ENCODE data around the gene CELA3A.
"Not testable (repeated sequence)": the region's sequence is repeated elsewhere in the genome, so short reads cannot be mapped to it uniquely, and the experiment has no call there.

CELA3A gene

DNA sequence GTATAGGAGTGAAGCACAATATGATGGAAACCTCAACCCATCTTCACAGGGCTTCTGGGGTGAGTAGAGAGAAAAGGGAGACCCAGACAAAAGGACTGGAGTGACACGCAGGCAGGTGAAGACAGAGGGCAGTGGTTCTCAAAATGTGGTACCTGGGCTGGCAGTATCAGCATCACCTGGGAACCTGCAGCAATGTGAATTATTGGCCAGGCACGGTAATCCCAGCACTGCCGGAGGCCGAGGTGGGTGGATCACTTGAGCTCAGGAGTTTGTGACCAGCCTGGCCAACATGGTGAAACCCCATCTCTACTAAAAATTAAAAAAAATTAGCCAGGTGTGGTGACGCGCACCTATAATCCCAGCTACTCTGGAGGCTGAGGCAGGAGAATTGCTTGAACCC, 19.3 kb upstream of the CELA3A start:
- DNase-seq: not testable (repeated sequence)

DNA sequence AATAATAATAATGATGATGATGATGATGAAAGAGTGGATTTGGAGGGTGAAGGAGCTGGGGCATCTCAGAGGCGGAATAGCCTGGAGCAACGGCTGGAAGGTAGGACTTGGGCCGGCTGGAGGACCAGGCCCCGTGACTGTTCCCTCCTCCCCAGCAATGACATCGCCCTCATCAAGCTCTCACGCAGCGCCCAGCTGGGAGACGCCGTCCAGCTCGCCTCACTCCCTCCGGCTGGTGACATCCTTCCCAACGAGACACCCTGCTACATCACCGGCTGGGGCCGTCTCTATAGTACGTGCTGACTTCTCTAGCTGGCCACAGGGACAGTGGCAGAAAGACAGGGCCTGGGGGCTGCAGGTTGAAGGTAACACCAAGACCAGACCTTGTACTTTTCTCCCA, 17.9 kb upstream of the CELA3A start:
- DNase-seq: not testable (repeated sequence)

DNA sequence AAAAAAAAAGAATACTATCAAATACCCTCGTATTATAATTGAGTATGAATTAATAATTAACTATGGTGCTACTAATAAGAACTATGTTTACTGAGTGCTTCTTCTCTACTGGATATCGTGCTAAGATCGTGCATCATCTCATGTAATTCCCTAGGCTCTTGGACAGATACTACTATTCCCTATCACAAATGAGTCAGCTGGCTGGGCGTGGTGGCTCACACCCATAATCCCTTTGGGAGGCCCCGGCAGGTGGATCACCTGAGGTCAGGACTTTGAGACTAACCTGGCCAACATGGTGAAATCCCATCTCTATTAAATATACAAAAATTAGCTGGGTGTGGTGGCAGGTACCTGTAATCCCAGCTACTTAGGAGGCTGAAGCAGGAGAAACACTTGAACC, 15.6 kb upstream of the CELA3A start:
- DNase-seq: not testable (repeated sequence)

DNA sequence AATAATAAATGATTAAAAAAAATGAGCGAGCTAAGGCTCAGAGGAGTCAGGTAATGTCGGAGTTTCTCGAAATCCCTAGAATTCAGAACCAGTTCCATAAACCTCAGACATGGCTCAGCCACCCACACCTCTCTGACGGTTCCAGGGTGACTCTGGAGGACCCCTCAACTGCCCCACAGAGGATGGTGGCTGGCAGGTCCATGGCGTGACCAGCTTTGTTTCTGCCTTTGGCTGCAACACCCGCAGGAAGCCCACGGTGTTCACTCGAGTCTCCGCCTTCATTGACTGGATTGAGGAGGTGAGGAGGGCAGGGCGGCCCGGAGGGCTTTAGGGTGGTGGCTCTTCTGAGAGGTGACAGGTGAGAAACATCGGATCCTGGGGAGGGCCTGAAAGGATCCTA, 15.1 kb upstream of the CELA3A start:
- DNase-seq: not testable (repeated sequence)

DNA sequence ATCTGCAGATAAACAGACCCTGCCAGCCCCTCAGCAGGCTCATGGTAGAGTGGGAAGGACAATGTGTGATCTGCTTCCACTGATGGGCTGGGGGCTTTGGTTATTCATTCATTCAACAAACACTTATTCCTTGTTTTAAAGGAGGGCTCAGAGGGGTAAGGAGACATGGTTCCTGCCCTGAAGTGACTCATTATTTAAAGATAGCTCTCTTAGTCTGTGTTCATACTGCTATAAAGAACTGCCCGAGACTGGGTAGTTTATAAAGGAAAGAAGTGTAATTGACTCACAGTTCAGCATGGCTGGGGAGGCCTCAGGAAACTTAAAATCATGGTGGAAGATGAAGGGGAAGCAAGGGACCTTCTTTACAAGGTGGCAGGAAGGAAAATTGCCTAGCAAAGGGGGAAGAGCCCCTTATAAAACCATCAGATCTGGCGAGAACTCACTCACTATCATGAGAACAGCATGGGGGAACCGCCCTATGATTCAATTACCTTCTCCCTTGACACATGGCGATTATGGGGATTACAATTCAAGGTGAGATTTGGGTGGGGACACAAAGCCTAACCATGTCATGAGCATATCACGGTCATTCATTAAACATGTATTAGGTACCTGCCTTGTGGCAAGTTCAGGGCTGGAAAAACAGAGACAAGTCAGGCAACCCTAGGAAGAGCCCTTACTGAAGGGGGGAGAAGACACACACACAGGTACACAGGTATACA, 11.6 kb upstream of the CELA3A start:
- not testable (repeated sequence) for DNase-seq

DNA sequence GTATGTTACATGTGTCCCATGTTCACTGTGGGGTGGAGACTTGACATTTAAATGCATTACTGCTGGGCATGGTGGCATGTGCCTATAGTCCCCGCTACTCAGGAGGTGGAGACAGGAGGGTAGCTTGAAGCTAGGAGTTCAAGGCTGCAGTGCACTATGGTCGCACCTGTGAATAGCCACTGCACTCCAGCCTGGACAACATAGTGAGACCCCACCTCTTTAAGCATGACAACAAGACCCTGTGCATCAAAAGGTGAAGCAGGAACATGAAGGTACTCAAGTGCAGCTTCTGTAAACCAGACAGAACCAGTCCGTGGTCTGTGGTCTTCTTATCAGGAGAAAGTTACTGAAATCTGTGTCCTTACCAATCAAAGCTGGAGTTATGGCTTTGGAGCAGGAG, 9.3 kb upstream of the CELA3A start:
- not testable (repeated sequence) for DNase-seq

DNA sequence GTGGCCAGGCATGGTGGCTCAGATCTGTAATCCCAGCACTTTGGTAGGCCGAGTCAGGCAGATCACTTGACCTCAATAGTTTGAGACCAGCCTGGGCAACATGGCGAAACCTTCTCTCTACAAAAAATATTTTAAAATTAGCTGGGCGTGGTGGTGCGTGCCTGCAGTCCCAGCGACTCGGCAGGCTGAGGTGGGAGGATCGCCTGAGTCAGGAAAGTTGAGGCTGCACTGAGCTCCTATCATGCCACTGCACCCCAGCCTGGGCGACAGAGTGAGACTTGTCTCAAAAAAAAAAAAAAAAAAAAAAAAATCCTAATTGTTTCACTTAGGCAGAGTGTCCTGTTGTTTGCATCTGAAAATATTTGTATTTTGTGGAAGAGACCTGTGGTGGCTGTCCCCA, 6.7 kb upstream of the CELA3A start:
- DNase-seq: not testable (repeated sequence)

DNA sequence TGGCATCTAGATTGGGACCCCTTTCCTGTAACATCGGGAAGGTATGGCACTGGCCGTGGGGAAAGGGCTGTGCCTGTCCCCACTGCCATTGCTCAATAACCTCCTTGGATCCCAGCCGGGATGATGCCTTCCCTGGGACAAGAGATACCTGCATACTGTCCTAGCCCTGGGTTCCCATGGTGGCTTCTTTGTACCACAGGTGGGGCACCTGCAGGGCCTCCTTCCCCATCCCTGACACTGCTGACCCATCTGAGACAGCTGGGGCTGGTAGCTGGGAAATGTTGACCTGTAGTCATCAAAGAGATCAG, 4.8 kb upstream of the CELA3A start:
- not testable (repeated sequence) for DNase-seq

DNA sequence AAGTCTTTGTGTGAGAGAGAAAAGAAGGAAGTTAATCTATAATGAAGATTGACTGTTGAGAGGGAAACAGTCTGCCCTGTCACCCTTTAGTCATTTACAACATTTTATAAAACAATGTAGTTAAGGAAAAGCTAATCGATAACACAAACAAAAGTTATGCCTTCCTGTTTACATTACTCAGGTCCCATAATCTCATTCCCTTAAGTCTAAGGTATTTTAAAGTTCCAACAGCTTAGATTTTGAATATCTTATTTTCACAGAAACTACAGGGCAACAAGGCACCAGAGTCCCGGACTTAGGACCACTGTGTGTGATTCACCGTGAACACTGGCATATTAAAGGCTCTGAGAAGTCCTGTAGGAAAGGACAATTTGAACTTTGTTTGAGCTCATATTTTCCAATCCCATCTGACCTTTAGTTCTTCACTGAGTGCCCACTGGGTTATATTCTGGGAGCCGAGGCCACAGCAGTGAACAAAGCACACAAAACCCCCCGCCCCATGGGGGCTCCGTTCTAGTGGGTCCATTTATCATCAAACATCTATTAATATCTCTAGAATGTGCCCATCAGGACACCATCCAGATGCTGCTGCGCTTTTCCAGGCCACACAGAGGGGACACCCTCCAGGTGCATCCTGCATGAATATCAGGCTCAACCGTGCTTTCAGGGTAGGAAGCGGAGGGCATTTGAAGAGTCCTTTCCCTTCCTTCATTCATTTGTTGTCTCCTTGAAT, 3.4 kb upstream of the CELA3A start:
- DNase-seq: not testable (repeated sequence)

DNA sequence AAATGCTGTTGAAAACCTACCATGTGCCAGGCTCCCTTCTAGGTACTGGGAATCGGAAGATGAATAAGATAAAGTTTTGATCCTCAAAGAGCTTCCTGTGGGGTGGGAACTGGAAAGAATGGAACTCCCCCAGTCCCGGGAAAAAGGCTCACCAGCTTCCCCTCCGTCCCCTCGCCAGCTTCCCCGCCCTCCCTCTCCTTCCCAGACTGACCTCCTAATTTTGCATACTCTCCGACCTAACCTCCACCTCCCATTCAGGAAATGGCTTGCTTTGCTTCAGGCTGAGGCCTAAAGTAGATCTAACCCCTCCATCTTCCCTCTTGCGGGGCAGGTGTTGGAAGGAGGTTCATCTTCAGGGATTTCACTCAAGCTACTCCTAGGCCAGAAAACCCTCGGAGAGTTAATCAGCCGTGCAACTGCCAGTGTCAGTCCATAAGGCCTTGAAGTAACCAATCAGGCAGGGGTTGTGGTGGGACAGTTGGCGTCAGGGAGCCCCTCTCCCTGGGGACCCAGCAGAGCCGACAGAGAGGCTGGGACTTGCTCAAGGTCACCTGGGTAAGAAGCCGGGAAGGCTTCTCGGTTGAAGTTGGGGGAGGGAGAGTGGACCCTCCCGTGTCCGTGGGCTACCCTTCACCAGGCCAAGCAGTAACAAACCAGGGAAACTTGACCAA, 2.7 kb upstream of the CELA3A start:
- DNase-seq: not testable (repeated sequence)

DNA sequence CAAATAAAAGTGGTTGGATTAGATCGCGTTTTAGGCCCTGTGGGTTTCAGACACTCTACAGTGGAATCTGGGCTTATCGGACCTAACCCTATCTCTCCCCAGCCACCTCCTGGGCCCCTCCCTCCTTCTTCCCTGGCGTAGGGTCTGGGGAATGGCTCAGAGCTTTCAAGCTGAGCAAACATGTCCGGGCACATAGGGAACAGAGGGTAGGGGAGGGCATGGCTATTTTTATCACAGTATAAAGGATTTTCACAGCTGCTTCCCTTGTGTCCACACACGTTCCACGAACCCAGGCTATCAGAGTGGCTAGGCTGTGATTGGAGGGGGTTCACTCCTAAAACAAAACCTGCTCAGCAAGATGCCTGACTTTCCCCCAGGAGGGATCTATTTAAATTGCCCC, 1.8 kb upstream of the CELA3A start:
- not testable (repeated sequence) for DNase-seq

DNA sequence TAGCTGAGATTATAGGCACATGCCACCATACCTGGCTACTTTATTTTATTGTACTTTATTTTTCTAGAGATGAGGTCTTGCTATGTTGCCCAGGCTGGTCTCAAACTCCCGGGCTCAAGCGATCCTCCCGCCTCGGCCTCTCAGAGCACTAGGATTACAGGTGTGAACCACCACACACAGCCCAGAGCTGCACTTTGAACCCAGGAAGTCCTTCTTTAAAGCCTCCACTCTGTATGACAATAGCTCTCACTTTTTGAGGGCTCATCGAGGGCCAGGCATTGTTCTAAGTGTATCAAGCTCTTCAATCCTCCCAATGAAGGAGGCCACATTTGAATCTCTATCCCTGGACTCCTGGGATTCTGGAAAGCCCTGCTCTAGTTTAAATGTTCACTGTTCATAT, 1.0 kb downstream of the CELA3A start:
- not testable (repeated sequence) for DNase-seq

DNA sequence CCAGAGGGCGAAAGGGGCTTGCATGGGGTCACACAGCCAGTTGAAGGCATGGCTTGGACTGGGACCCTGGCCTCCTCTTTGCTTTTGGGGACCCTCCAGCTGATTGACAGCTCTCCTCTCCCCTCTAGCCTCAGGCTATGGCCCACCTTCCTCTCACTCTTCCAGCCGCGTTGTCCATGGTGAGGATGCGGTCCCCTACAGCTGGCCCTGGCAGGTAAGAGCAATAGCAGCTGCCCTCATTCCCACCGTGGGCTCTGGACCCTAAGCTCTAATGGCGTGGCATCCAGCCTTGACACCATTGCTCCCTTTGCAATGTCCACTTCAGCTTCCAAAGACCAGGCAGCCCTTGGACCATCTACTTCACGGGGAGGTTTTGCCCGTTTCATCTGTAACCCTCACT, 1.4 kb downstream of the CELA3A start:
- DNase-seq: not testable (repeated sequence)

DNA sequence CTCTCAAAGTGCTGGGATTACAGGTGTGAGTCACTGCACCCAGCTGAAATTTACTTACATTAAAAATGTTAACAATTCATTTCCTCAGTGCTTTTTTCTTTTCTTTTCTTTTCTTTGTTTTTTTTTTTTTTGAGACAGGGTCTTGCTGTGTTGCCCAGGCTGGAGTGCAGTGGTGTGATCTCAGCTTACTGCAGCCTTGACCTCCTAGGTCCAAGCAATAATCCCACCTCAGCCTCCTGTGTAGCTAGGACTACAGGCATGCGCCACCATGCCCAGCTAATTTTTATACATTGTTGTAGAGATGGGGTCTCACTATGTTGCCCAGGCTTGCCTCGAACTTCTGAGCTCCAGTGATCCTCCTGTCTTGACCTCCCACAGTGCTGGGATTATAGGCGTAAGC, 2.5 kb downstream of the CELA3A start:
- DNase-seq: not testable (repeated sequence)

DNA sequence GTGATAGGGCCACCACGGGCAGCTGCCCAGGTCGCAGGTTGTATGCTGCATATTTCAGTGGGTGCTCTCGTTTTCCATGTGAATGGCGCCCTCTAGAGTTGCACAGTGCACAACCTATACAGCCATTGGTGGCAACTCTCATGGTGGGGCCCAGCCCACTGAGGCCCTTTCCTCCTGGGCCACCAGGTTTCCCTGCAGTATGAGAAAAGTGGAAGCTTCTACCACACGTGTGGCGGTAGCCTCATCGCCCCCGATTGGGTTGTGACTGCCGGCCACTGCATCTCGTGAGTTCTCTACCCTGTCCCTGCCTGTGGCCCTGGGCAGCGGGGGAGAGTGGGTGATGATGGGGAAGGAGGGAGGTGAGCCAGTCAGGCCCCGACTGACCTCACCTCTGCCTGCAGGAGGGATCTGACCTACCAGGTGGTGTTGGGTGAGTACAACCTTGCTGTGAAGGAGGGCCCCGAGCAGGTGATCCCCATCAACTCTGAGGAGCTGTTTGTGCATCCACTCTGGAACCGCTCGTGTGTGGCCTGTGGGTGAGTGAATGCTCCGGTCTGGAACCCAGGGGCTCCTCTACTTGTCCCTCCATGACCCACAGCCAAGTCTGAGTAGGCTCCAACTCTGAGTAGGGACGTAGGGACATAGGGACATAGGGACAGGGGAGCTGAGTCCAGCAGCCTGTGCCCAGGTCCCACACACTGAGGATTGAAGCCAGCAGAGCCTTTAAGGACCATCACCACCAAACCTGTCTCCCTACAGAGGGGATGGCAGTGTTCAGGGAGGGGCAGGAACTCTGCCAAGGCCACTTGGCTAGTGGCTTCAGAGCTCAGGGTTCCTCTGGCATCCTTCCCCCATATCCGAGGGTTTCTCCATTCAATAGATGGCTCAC, 4.0 kb downstream of the CELA3A start:
- not testable (repeated sequence) for DNase-seq

DNA sequence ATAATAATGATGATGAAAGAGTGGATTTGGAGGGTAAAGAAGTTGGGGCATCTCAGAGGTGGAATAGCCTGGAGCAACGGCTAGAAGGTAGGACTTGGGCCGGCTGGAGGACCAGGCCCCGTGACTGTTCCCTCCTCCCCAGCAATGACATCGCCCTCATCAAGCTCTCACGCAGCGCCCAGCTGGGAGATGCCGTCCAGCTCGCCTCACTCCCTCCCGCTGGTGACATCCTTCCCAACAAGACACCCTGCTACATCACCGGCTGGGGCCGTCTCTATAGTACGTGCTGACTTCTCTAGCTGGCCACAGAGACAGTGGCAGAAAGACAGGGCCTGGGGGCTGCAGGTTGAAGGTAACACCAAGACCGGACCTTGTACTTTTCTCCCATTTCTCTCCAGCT, 5.3 kb downstream of the CELA3A start:
- DNase-seq: not testable (repeated sequence)

DNA sequence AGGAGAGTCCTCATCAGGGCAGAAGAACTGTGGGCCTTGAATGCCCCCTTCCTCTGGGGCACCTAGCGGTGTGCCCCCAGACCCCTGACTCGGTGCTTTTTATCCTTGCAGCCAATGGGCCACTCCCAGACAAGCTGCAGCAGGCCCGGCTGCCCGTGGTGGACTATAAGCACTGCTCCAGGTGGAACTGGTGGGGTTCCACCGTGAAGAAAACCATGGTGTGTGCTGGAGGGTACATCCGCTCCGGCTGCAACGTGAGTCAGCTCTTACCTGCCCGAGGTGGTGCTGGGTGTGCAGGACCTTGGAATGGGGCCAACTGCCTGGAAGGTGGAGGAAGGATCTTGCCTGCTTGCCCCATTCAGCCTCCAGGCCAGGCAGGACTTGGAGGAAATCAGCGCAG, 5.8 kb downstream of the CELA3A start:
- DNase-seq: not testable (repeated sequence)

DNA sequence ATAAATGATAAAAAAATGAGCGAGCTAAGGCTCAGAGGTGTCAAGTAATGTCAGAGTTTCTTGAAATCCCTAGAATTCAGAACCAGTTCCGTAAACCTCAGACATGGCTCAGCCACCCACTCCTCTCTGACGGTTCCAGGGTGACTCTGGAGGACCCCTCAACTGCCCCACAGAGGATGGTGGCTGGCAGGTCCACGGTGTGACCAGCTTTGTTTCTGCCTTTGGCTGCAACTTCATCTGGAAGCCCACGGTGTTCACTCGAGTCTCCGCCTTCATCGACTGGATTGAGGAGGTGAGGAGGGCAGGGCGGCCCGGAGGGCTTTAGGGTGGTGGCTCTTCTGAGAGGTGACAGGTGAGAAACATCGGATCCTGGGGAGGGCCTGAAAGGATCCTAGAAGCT, 8.1 kb downstream of the CELA3A start:
- DNase-seq: not testable (repeated sequence)

DNA sequence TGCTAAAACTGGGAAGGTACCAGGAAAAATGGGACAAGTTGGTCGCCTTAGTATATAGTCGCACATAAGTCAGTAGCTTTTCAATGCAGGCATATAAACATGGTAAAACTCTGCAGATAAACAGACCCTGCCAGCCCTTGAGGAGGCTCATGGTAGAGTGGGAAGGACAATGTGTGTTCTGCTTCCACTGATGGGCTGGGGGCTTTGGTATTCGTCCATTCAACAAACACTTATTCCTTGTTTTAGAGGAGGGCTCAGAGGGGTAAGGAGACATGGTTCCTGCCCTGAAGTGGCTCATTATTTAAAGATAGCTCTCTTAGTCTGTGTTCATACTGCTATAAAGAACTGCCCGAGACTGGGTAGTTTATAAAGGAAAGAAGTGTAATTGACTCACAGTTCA, 11.3 kb downstream of the CELA3A start:
- DNase-seq: not testable (repeated sequence)

DNA sequence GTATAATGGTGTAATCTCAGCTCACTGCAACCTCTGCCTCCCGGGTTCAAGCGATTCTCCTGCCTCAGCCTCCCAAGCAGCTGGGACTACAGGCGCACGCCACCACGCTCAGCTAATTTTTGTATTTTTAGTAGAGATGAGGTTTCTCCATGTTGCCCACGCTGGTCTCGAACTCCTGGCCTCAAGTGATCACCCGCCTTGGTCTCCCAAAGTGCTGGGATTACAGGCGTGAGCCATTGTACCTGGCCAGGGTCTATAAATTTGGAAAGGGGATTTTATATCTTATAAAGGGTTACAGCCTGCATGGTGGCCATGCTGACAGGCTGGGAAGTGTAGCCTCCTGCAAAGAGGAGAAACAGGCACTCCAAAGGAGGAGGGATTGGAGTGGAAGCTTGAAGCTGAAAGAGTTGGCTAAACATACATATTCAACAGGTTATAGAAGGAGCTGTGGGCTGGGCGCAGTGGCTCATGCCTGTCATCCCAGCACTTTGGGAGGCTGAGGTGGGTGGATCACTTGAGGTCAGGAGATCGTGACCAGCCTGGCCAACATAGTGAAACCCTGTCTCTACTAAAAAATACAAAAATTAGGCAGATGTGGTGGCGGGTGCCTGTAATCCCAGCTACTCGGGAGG, 13.2 kb downstream of the CELA3A start:
- not testable (repeated sequence) for DNase-seq

DNA sequence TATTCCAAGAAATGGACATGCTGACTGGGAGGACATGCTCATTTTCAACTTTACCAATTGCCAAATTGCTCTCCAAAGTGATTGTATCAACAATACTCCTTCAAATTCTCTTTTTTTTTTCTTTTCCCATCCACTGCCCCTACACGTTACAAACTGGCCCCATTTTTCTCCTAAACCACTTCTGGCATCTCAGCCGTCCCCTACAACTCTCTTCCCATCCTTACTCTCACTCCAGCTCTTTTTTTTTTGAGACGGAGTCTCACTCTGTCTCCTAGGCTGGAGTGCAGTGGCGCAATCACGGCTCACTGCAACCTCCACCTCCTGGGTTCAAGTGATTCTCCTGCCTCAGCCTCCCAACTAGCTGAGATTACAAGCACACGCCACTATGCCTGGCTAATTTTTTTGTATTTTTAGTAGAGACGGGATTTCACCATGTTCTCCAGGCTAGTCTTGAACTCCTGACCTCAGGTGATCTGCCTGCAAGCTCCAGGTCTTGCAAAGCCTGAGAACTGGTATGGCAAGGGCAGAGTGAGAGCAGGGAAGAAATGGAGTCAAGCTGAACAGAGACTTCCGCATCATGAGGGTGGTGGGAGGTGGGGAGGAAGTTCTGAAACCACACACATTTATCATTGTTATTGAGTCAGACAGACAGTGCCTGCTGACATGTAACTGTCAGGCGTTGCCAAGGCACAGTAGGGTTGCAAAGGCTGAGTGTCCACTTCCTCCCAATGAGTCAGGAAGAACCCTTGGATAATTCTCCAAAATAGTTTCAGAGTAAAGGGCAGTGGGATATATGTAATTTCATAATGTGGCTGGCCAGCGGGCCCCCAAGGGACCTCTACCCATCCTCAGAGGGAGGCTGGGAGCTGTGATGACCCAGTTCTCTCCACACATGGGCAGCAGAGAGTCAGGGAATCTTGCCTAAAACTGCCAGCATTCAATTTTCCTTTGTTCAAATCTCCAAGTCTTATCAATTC, 17.4 kb downstream of the CELA3A start:
- DNase-seq: no peak
